ENCODE results near the gene MOB3A. TPM values are rescaled to one million over a fixed set of nuclear protein-coding genes. Genes with fewer than 3 reads are reported as not detected.

MOB3A gene
- polyA plus RNA-seq, 1 of the 3 experiments (the other 2 are of a cell fraction) = 24.1 TPM

DNA sequence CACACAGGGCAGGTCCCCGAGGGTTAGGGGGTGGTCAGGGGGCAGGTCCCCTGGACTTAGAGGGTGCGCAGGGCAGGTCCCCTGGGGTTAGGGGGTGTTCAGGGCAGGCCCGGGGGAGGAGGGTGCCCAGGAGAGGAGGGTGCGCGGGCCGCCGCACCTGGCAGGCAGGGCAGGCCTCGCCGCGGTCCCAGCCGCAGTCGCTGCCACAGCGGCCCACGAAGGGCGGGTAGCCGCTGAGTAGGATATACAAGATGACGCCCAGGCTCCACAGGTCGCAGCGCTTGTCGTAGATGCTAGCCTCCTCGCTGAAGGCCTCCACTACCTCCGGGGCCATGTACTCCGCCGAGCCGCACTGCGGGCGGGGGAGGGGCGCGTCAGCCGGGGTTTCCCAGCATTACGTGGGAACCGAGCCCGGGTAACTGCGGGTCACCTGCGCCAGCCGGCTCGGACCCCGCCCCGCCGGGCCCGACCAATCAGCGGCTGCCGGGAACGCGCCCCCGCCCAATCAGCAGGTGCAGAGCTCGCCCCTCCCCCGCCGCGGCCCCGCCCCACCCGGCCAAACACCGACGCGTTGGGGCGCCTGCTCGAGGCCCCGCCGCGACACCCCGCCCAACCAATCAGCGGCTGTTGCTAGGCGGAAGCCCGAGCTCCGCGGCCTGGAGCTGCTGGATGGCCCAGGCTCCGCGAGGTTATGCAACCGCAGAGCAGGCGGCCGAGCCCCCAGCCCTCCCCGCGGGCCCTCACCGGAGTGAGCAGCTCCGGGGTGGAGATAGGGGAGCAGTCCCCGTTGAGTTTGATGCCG is 54.2 kb downstream of the MOB3A start (continued):
- TF ChIP-seq TAF1 (IDR thresholded peaks at IDR 0.05; ENCODE audit: borderline replicate concordance, low read depth, low read length) (peak; percentile 13; the same call in 1 of the 2 replicates), POLR2AphosphoS5 (IDR thresholded peaks at IDR 0.05; ENCODE audit: low read depth, low read length) (no peak), MXI1 (IDR thresholded peaks at IDR 0.05; ENCODE audit: low read depth, low read length) (peak; percentile 57; the same call in 1 of the 2 replicates), MEF2A (IDR thresholded peaks at IDR 0.05; ENCODE audit: borderline replicate concordance, low read depth) (no peak), EP300 (IDR thresholded peaks at IDR 0.05; ENCODE audit: borderline replicate concordance in 1 of 2, low read depth in 1 of 2, low read length in 1 of 2) (peak; percentile 24 to 72; a peak in 2 of 4 replicates), FOSL2 (IDR thresholded peaks at IDR 0.05; ENCODE audit: borderline replicate concordance, low read depth) (no peak), RXRA (IDR thresholded peaks at IDR 0.05; ENCODE audit: borderline replicate concordance, low read depth) (peak; percentile 55), GABPA (IDR thresholded peaks at IDR 0.05; ENCODE audit: low read depth) (no peak), CTCF (IDR thresholded peaks at IDR 0.05) (no peak), SMC3 (IDR thresholded peaks at IDR 0.05; ENCODE audit: low read depth, low read length) (no peak), ELF1 (IDR thresholded peaks at IDR 0.05) (peak; percentile 96), FOXM1 (IDR thresholded peaks at IDR 0.05; ENCODE audit: low read depth) (no peak)

DNA sequence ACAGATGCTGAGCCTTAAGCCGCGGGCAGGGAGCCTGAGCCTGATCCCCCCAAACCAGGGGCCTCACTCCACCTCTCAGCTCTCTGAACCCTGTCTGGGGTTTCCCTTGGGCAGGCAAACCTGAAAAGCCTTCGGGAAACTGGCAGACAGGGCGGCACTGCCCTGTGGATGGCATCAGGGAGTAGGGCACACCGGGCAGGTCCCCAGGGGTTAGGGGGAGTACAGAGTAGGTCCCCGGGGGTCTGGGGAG is 54.8 kb downstream of the MOB3A start:
- ChIA-PET CTCF (interaction anchor here (1.0 to 2.1 kb wide), 2 partner anchors 22 to 29 kb away, joined by 3 to 11 read pairs; no protein-coding TSS in a partner anchor), POLR2A (interaction anchor here (3.5 kb wide), 1 partner anchor 9 kb away, joined by 13 read pairs; no protein-coding TSS in a partner anchor)
- Histone ChIP-seq H3K9me2 (no peaks in the 10 kb centered on the region), H4K20me1 (ENCODE audit: insufficient read depth) (peaks cover 39% of the 10 kb centered on the region), H2AFZ (ENCODE audit: low read depth) (no peak overlapping the region), H3K4me2 (0 out of 2 replicates have a peak overlapping the region, but pooled peaks have one; percentile 80), H3K36me3 (replicated peaks in 1 of 2; ENCODE audit: control insufficient read depth in 1 of 2, insufficient read depth in 2 of 2, low read length in 1 of 2) (peaks cover 7 to 66% of the 10 kb centered on the region in 2 experiments), H3F3A (replicated peaks; ENCODE audit: insufficient read depth) (peaks cover 8% of the 10 kb centered on the region), H3K79me2 (ENCODE audit: insufficient read depth) (peaks cover 1% of the 10 kb centered on the region), H3K27me3 (ENCODE audit: insufficient read depth) (no peaks in the 10 kb centered on the region), H3K4me3 (ENCODE audit: low read depth in 2 of 2, low read length in 1 of 2) (peak overlapping the region in 1 of 2 experiments; percentile 37; a peak in 1 of 4 replicates), H3K4me1 (ENCODE audit: control insufficient read depth in 1 of 2, insufficient read depth in 2 of 2, low read depth in 1 of 2, low read length in 1 of 2) (peaks cover 8 to 40% of the 10 kb centered on the region in 2 experiments; a peak in 3 of 4 replicates), H3K27ac (ENCODE audit: low read depth in 2 of 2, low read length in 1 of 2) (peak overlapping the region; percentile 40 to 91; a peak in 3 of 4 replicates), H3K9me3 (no peaks in the 10 kb centered on the region), H3K9ac (no peak overlapping the region)
- DNase-seq = no peak
- WGBS (ENCODE audit: low lambda C conversion rate) = no CpG with 5 or more reads among the region's 6 CpGs
- no peak for TF ChIP-seq CHD2 (IDR thresholded peaks at IDR 0.05; ENCODE audit: low read length, partially characterized antibody)
- no peak for TF ChIP-seq MEF2A (IDR thresholded peaks at IDR 0.05; ENCODE audit: borderline replicate concordance, low read depth)
- no peak for TF ChIP-seq SIN3A (IDR thresholded peaks at IDR 0.05; ENCODE audit: borderline replicate concordance, low read depth, low read length)
- TF ChIP-seq RXRA (IDR thresholded peaks at IDR 0.05; ENCODE audit: borderline replicate concordance, low read depth) = no peak
- TF ChIP-seq ELF1 (IDR thresholded peaks at IDR 0.05) = no peak
